HL-60 (cell line): ENCODE measurements around the gene MAP2K4.

Source experiments
- DNase-seq, 2 experiments: peaks; one replicate each; pipeline ENCODE4 v3.0.0-alpha.2; 2010 to 2020; ENCODE audit warnings: low read depth in 1 of 2, low spot score in 1 of 2
- H3K27ac ChIP-seq: fragments of 250-450 bp; sonication (Bioruptor Pico); replicated peaks from 2 replicates; pipeline ENCODE4 v1.5.1; 2020; ENCODE audit warnings: mild to moderate bottlenecking, moderate library complexity
- H3K27me3 ChIP-seq: fragments of 250-450 bp; sonication (Bioruptor Pico); 2 replicates; pipeline ENCODE4 v1.5.1; 2021; ENCODE audit warnings: mild to moderate bottlenecking, moderate library complexity; ENCODE audit not compliant: insufficient read depth, poor library complexity, severe bottlenecking
- H3K4me3 ChIP-seq: replicated peaks from 2 replicates; pipeline ENCODE4 v1.5.1; 2011; ENCODE audit warnings: mild to moderate bottlenecking, control low read depth, low read length; ENCODE audit not compliant: insufficient read depth
- GABPA ChIP-seq: IDR thresholded peaks from 2 replicates; pipeline ENCODE4 v1.6.1; 2012; ENCODE audit warnings: low read depth
- POLR2AphosphoS5 ChIP-seq: IDR thresholded peaks from 2 replicates; pipeline ENCODE4 v1.6.1; 2012; ENCODE audit warnings: low read depth
- SPI1 ChIP-seq: IDR thresholded peaks from 2 replicates; pipeline ENCODE4 v1.6.1; 2012; ENCODE audit warnings: low read depth, mild to moderate bottlenecking, borderline replicate concordance
- TF ChIP-seq, protein P1 (sequence below): IDR thresholded peaks from one replicate; pipeline ENCODE4 v1.5.1; 2011; ENCODE audit warnings: low read length, control low read depth, inconsistent platforms; ENCODE audit not compliant: insufficient read depth
- TF ChIP-seq, protein P2 (sequence below): IDR thresholded peaks from 2 replicates; pipeline ENCODE4 v1.6.1; 2012; ENCODE audit warnings: low read depth; ENCODE audit not compliant: insufficient replicate concordance

Gene MAP2K4

GRCh38 chr17:12127177-12127576, 106.5 kb downstream of the MAP2K4 start:
- no peak for TF ChIP-seq SPI1
- TF ChIP-seq, protein P1, sequence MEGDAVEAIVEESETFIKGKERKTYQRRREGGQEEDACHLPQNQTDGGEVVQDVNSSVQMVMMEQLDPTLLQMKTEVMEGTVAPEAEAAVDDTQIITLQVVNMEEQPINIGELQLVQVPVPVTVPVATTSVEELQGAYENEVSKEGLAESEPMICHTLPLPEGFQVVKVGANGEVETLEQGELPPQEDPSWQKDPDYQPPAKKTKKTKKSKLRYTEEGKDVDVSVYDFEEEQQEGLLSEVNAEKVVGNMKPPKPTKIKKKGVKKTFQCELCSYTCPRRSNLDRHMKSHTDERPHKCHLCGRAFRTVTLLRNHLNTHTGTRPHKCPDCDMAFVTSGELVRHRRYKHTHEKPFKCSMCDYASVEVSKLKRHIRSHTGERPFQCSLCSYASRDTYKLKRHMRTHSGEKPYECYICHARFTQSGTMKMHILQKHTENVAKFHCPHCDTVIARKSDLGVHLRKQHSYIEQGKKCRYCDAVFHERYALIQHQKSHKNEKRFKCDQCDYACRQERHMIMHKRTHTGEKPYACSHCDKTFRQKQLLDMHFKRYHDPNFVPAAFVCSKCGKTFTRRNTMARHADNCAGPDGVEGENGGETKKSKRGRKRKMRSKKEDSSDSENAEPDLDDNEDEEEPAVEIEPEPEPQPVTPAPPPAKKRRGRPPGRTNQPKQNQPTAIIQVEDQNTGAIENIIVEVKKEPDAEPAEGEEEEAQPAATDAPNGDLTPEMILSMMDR, result no peak
- no peak for TF ChIP-seq GABPA
- TF ChIP-seq, protein P2, sequence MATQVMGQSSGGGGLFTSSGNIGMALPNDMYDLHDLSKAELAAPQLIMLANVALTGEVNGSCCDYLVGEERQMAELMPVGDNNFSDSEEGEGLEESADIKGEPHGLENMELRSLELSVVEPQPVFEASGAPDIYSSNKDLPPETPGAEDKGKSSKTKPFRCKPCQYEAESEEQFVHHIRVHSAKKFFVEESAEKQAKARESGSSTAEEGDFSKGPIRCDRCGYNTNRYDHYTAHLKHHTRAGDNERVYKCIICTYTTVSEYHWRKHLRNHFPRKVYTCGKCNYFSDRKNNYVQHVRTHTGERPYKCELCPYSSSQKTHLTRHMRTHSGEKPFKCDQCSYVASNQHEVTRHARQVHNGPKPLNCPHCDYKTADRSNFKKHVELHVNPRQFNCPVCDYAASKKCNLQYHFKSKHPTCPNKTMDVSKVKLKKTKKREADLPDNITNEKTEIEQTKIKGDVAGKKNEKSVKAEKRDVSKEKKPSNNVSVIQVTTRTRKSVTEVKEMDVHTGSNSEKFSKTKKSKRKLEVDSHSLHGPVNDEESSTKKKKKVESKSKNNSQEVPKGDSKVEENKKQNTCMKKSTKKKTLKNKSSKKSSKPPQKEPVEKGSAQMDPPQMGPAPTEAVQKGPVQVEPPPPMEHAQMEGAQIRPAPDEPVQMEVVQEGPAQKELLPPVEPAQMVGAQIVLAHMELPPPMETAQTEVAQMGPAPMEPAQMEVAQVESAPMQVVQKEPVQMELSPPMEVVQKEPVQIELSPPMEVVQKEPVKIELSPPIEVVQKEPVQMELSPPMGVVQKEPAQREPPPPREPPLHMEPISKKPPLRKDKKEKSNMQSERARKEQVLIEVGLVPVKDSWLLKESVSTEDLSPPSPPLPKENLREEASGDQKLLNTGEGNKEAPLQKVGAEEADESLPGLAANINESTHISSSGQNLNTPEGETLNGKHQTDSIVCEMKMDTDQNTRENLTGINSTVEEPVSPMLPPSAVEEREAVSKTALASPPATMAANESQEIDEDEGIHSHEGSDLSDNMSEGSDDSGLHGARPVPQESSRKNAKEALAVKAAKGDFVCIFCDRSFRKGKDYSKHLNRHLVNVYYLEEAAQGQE, result no peak
- no peak for TF ChIP-seq POLR2AphosphoS5
- Histone ChIP-seq H3K27me3 (no peaks in the 10 kb centered on the region), H3K27ac (no peak overlapping the region), H3K4me3 (no peak overlapping the region)
- DNase-seq, result no peak

DNA sequence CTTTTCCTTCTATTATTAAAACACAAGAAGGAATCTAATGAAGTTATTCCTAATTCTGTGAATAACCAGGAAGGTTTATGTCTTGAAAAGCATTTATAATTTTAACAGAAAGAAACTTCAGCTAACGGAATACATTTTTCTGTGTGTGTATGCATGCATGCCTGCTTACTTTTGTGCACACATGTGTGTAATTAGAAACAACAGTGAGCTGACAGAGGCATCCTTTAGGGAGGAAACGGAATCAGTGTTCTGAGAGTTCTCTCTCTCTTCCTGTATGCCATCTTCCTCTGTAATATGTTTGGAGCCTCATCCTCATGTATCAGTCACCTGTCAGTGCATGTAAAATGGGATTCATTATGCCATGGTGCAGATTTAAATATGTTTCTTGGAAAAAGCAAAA, 107.0 kb downstream of the MAP2K4 start:
- Histone ChIP-seq H3K27me3 (no peaks in the 10 kb centered on the region), H3K4me3 (no peak overlapping the region), H3K27ac (no peak overlapping the region)
- DNase-seq, result no peak
- TF ChIP-seq, protein P2, result no peak
- TF ChIP-seq GABPA, result no peak
- no peak for TF ChIP-seq SPI1

DNA sequence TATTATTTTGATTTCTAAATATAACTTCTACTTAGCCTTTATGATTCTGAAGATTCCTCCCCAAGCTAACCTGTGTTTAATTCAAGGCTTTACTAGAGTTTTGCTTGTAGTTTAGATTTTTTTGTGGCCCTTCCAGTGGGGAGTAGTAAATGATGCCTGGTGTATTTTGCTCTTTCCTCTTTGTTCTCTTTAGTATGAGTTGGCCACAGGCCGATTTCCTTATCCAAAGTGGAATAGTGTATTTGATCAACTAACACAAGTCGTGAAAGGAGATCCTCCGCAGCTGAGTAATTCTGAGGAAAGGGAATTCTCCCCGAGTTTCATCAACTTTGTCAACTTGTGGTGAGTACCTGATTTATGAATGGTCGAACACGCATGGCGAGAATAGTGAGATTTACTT, 108.3 kb downstream of the MAP2K4 start:
- Histone ChIP-seq H3K4me3 (no peak overlapping the region), H3K27ac (no peak overlapping the region), H3K27me3 (no peaks in the 10 kb centered on the region)
- TF ChIP-seq, protein P1, result no peak
- TF ChIP-seq POLR2AphosphoS5 (no peak), SPI1 (no peak), GABPA (no peak)
- TF ChIP-seq, protein P2, result no peak
- no peak for DNase-seq

- Histone ChIP-seq H3K4me3 (no peak overlapping the region), H3K27me3 (no peaks in the 10 kb centered on the region), H3K27ac (no peak overlapping the region)
- DNase-seq, result no peak
- no peak for TF ChIP-seq GABPA
- TF ChIP-seq, protein P2, result no peak
- no peak for TF ChIP-seq SPI1
These were observed 112.5 kb downstream of the MAP2K4 start for GRCh38 chr17:12133183-12133582.
